Measurements from ENCODE around the gene ZNF620.
"Not testable (repeated sequence)": the region's sequence is repeated elsewhere in the genome, so short reads cannot be mapped to it uniquely, and the experiment has no call there.

GRCh38 chr3:40462838-40463237 is 43.0 kb upstream of the ZNF620 start:
- TF ChIP-seq ZNF8 (CRISPR knock-in tag; IDR thresholded peaks at IDR 0.05); POU6F1 (CRISPR knock-in tag; IDR thresholded peaks at IDR 0.05; ENCODE audit: borderline replicate concordance, low read depth); CSDC2 (CRISPR knock-in tag; IDR thresholded peaks at IDR 0.05); GLIS3 (CRISPR knock-in tag; IDR thresholded peaks at IDR 0.05); PPARA (CRISPR knock-in tag; IDR thresholded peaks at IDR 0.05; ENCODE audit: borderline replicate concordance); TCF4 (CRISPR knock-in tag; IDR thresholded peaks at IDR 0.05; ENCODE audit: borderline replicate concordance); ZNF565 (CRISPR knock-in tag; conservative IDR thresholded peaks at IDR 0.05; ENCODE audit: low read depth); SNAI2 (CRISPR knock-in tag; IDR thresholded peaks at IDR 0.05); ZFP30 (CRISPR knock-in tag; IDR thresholded peaks at IDR 0.05); ZFP3 (CRISPR knock-in tag; IDR thresholded peaks at IDR 0.05): not testable (repeated sequence)
- TF ChIP-seq, protein P1, sequence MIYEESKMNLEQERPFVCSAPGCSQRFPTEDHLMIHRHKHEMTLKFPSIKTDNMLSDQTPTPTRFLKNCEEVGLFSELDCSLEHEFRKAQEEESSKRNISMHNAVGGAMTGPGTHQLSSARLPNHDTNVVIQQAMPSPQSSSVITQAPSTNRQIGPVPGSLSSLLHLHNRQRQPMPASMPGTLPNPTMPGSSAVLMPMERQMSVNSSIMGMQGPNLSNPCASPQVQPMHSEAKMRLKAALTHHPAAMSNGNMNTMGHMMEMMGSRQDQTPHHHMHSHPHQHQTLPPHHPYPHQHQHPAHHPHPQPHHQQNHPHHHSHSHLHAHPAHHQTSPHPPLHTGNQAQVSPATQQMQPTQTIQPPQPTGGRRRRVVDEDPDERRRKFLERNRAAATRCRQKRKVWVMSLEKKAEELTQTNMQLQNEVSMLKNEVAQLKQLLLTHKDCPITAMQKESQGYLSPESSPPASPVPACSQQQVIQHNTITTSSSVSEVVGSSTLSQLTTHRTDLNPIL (CRISPR knock-in tag; IDR thresholded peaks at IDR 0.05; ENCODE audit: low read depth) = not testable (repeated sequence)
- TF ChIP-seq, protein P2, sequence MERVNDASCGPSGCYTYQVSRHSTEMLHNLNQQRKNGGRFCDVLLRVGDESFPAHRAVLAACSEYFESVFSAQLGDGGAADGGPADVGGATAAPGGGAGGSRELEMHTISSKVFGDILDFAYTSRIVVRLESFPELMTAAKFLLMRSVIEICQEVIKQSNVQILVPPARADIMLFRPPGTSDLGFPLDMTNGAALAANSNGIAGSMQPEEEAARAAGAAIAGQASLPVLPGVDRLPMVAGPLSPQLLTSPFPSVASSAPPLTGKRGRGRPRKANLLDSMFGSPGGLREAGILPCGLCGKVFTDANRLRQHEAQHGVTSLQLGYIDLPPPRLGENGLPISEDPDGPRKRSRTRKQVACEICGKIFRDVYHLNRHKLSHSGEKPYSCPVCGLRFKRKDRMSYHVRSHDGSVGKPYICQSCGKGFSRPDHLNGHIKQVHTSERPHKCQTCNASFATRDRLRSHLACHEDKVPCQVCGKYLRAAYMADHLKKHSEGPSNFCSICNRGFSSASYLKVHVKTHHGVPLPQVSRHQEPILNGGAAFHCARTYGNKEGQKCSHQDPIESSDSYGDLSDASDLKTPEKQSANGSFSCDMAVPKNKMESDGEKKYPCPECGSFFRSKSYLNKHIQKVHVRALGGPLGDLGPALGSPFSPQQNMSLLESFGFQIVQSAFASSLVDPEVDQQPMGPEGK (CRISPR knock-in tag; IDR thresholded peaks at IDR 0.05; ENCODE audit: borderline replicate concordance) = not testable (repeated sequence)
